ENCODE results near the gene KCNQ2.

- TF ChIP-seq EZH2phosphoT487 (IDR thresholded peaks at IDR 0.05; ENCODE audit: borderline replicate concordance, low read length) (no peak), CTCF (IDR thresholded peaks at IDR 0.05; ENCODE audit: low read depth, low read length, poor library complexity, severe bottlenecking) (no peak)
Measured at GRCh38 chr20:63469713-63470101, 2.7 kb downstream of the KCNQ2 start.
